NB4 (cell line): ENCODE data around the gene RAB38.

Experiments
- MYC ChIP-seq: IDR thresholded peaks from 2 replicates; pipeline ENCODE4 v1.6.1; 2011; ENCODE audit warnings: low read depth, low read length
- POLR2A ChIP-seq: IDR thresholded peaks from 2 replicates; pipeline ENCODE4 v1.6.1; 2011; ENCODE audit warnings: mild to moderate bottlenecking; ENCODE audit not compliant: insufficient read length; ENCODE audit errors: extremely low read depth
- TF ChIP-seq, protein P1 (sequence below): IDR thresholded peaks from one replicate; pipeline ENCODE4 v1.5.1; 2012; ENCODE audit warnings: low read depth, low read length
- TF ChIP-seq, protein P2 (sequence below): IDR thresholded peaks from 2 replicates; pipeline ENCODE4 v1.6.1; 2011; ENCODE audit warnings: low read depth, low read length

GRCh38 chr11:88194990-88195389 is 19.7 kb upstream of the RAB38 start:
- TF ChIP-seq, protein P1, sequence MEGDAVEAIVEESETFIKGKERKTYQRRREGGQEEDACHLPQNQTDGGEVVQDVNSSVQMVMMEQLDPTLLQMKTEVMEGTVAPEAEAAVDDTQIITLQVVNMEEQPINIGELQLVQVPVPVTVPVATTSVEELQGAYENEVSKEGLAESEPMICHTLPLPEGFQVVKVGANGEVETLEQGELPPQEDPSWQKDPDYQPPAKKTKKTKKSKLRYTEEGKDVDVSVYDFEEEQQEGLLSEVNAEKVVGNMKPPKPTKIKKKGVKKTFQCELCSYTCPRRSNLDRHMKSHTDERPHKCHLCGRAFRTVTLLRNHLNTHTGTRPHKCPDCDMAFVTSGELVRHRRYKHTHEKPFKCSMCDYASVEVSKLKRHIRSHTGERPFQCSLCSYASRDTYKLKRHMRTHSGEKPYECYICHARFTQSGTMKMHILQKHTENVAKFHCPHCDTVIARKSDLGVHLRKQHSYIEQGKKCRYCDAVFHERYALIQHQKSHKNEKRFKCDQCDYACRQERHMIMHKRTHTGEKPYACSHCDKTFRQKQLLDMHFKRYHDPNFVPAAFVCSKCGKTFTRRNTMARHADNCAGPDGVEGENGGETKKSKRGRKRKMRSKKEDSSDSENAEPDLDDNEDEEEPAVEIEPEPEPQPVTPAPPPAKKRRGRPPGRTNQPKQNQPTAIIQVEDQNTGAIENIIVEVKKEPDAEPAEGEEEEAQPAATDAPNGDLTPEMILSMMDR = no peak
- TF ChIP-seq, protein P2, sequence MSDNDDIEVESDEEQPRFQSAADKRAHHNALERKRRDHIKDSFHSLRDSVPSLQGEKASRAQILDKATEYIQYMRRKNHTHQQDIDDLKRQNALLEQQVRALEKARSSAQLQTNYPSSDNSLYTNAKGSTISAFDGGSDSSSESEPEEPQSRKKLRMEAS = no peak
- TF ChIP-seq POLR2A (no peak), MYC (no peak)
